Measurements from ENCODE around the gene CUEDC2.
"Not testable (repeated sequence)": the region's sequence is repeated elsewhere in the genome, so short reads cannot be mapped to it uniquely, and the experiment has no call there.

DNA sequence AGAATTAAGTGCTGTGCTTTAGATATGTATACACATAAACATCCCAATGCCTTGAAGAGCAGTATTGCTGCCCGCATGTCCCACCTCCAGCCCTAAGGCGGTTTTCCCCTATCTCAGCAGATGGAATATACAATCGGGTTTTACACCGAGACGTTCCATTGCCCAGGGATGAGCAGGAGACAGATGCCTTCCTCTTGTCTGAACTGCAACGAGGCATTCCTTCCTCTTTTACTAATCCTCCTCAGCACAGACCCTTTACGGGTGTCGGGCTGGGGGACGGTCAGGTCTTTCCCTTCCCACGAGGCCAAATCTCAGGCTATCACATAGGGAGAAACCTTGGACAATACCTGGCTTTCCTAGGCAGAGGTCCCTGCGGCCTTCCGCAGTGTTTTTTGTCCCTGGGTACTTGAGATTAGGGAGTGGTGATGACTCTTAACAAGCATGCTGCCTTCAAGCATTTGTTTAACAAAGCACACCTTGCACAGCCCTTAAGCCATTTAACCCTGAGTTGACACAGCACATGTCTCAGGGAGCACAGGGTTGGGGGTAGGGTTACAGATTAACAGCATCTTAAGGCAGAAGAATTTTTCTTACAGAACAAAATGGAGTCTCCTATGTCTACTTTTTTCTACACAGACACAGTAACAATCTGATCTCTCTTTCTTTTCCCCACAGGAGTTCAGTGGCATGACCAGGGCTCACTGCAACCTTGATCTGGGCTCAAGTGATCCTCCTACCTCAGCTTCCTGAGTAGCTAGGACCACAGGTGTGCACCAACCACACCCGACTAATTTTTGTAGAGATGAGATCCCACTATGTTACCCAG lies 22.5 kb upstream of the CUEDC2 start:
- TF ChIP-seq, protein P1, sequence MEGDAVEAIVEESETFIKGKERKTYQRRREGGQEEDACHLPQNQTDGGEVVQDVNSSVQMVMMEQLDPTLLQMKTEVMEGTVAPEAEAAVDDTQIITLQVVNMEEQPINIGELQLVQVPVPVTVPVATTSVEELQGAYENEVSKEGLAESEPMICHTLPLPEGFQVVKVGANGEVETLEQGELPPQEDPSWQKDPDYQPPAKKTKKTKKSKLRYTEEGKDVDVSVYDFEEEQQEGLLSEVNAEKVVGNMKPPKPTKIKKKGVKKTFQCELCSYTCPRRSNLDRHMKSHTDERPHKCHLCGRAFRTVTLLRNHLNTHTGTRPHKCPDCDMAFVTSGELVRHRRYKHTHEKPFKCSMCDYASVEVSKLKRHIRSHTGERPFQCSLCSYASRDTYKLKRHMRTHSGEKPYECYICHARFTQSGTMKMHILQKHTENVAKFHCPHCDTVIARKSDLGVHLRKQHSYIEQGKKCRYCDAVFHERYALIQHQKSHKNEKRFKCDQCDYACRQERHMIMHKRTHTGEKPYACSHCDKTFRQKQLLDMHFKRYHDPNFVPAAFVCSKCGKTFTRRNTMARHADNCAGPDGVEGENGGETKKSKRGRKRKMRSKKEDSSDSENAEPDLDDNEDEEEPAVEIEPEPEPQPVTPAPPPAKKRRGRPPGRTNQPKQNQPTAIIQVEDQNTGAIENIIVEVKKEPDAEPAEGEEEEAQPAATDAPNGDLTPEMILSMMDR (IDR thresholded peaks at IDR 0.05): not testable (repeated sequence)
- not testable (repeated sequence) for TF ChIP-seq MXD4 (CRISPR knock-in tag; IDR thresholded peaks at IDR 0.05; ENCODE audit: borderline replicate concordance); ZNF232 (CRISPR knock-in tag; IDR thresholded peaks at IDR 0.05); NR3C1 (CRISPR knock-in tag; conservative IDR thresholded peaks at IDR 0.05; ENCODE audit: low read depth); FOXK1 (CRISPR knock-in tag; IDR thresholded peaks at IDR 0.05); ELF4 (CRISPR knock-in tag; IDR thresholded peaks at IDR 0.05; ENCODE audit: low read depth); ATF1 (CRISPR knock-in tag; IDR thresholded peaks at IDR 0.05); RORB (CRISPR knock-in tag; IDR thresholded peaks at IDR 0.05); TEAD4 (CRISPR knock-in tag; IDR thresholded peaks at IDR 0.05)
- TF ChIP-seq, protein P2, sequence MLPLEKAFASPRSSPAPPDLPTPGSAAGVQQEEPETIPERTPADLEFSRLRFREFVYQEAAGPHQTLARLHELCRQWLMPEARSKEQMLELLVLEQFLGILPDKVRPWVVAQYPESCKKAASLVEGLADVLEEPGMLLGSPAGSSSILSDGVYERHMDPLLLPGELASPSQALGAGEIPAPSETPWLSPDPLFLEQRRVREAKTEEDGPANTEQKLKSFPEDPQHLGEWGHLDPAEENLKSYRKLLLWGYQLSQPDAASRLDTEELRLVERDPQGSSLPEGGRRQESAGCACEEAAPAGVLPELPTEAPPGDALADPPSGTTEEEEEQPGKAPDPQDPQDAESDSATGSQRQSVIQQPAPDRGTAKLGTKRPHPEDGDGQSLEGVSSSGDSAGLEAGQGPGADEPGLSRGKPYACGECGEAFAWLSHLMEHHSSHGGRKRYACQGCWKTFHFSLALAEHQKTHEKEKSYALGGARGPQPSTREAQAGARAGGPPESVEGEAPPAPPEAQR (CRISPR knock-in tag; IDR thresholded peaks at IDR 0.05): not testable (repeated sequence)
- TF ChIP-seq, protein P3, sequence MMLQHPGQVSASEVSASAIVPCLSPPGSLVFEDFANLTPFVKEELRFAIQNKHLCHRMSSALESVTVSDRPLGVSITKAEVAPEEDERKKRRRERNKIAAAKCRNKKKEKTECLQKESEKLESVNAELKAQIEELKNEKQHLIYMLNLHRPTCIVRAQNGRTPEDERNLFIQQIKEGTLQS (CRISPR knock-in tag; conservative IDR thresholded peaks at IDR 0.05): not testable (repeated sequence)
- TF ChIP-seq, protein P4, sequence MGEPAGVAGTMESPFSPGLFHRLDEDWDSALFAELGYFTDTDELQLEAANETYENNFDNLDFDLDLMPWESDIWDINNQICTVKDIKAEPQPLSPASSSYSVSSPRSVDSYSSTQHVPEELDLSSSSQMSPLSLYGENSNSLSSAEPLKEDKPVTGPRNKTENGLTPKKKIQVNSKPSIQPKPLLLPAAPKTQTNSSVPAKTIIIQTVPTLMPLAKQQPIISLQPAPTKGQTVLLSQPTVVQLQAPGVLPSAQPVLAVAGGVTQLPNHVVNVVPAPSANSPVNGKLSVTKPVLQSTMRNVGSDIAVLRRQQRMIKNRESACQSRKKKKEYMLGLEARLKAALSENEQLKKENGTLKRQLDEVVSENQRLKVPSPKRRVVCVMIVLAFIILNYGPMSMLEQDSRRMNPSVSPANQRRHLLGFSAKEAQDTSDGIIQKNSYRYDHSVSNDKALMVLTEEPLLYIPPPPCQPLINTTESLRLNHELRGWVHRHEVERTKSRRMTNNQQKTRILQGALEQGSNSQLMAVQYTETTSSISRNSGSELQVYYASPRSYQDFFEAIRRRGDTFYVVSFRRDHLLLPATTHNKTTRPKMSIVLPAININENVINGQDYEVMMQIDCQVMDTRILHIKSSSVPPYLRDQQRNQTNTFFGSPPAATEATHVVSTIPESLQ (CRISPR knock-in tag; IDR thresholded peaks at IDR 0.05): not testable (repeated sequence)

Measured in WTC11 (cell line).